ENCODE data around the gene KRTAP10-3.
"Not testable (repeated sequence)": the region's sequence is repeated elsewhere in the genome, so short reads cannot be mapped to it uniquely, and the experiment has no call there.

The KRTAP10-3 gene

GRCh38 chr21:44598061-44598460 lies 39.5 kb upstream of the KRTAP10-3 start:
- Histone ChIP-seq H3K27me3 (replicated peaks; ENCODE audit: control insufficient read depth, insufficient read depth, low read length, poor library complexity, severe bottlenecking) (no peaks in the 10 kb centered on the region), H3K4me1 (ENCODE audit: control insufficient read depth, insufficient read depth, low read length, poor library complexity, severe bottlenecking) (no peaks in the 10 kb centered on the region), H3K9me3 (ENCODE audit: control insufficient read depth, low read length) (no peaks in the 10 kb centered on the region), H3K27ac (ENCODE audit: insufficient read depth, low read length, poor library complexity, severe bottlenecking) (no peak overlapping the region), H3K36me3 (ENCODE audit: control insufficient read depth, insufficient read depth, low read length) (no peaks in the 10 kb centered on the region), H3K4me3 (ENCODE audit: insufficient read depth, low read depth, low read length, poor library complexity, severe bottlenecking) (no peak overlapping the region)
- DNase-seq = no peak

- Histone ChIP-seq H3K36me3 (ENCODE audit: control insufficient read depth, insufficient read depth, low read length) (no peaks in the 10 kb centered on the region), H3K4me1 (ENCODE audit: control insufficient read depth, insufficient read depth, low read length, poor library complexity, severe bottlenecking) (no peaks in the 10 kb centered on the region), H3K27ac (ENCODE audit: insufficient read depth, low read length, poor library complexity, severe bottlenecking) (no peak overlapping the region), H3K9me3 (ENCODE audit: control insufficient read depth, low read length) (no peaks in the 10 kb centered on the region), H3K27me3 (replicated peaks; ENCODE audit: control insufficient read depth, insufficient read depth, low read length, poor library complexity, severe bottlenecking) (no peaks in the 10 kb centered on the region), H3K4me3 (ENCODE audit: insufficient read depth, low read depth, low read length, poor library complexity, severe bottlenecking) (no peak overlapping the region)
- no peak for DNase-seq
Measured at GRCh38 chr21:44596068-44596725, 37.6 kb upstream of the KRTAP10-3 start.

- no peaks in the 10 kb centered on the region for H3K9me3 ChIP-seq (ENCODE audit: control insufficient read depth, low read length)
- H3K4me3 ChIP-seq (ENCODE audit: insufficient read depth, low read depth, low read length, poor library complexity, severe bottlenecking) = no peak overlapping the region
- no peaks in the 10 kb centered on the region for H3K36me3 ChIP-seq (ENCODE audit: control insufficient read depth, insufficient read depth, low read length)
- H3K4me1 ChIP-seq (ENCODE audit: control insufficient read depth, insufficient read depth, low read length, poor library complexity, severe bottlenecking) = no peaks in the 10 kb centered on the region
- no peak overlapping the region for H3K27ac ChIP-seq (ENCODE audit: insufficient read depth, low read length, poor library complexity, severe bottlenecking)
- no peaks in the 10 kb centered on the region for H3K27me3 ChIP-seq (replicated peaks; ENCODE audit: control insufficient read depth, insufficient read depth, low read length, poor library complexity, severe bottlenecking)
- no peak for DNase-seq
Measured at GRCh38 chr21:44595524-44595923, 36.9 kb upstream of the KRTAP10-3 start.

- Histone ChIP-seq H3K4me3 (ENCODE audit: insufficient read depth, low read depth, low read length, poor library complexity, severe bottlenecking) (no peak overlapping the region), H3K36me3 (ENCODE audit: control insufficient read depth, insufficient read depth, low read length) (no peaks in the 10 kb centered on the region), H3K9me3 (ENCODE audit: control insufficient read depth, low read length) (no peaks in the 10 kb centered on the region), H3K27ac (ENCODE audit: insufficient read depth, low read length, poor library complexity, severe bottlenecking) (no peak overlapping the region), H3K4me1 (ENCODE audit: control insufficient read depth, insufficient read depth, low read length, poor library complexity, severe bottlenecking) (no peaks in the 10 kb centered on the region), H3K27me3 (replicated peaks; ENCODE audit: control insufficient read depth, insufficient read depth, low read length, poor library complexity, severe bottlenecking) (no peaks in the 10 kb centered on the region)
- no peak for DNase-seq
Measured at GRCh38 chr21:44594406-44594916, 35.9 kb upstream of the KRTAP10-3 start.

GRCh38 chr21:44593598-44594405 lies 35.2 kb upstream of the KRTAP10-3 start:
- DNase-seq = no peak
- Histone ChIP-seq H3K36me3 (ENCODE audit: control insufficient read depth, insufficient read depth, low read length) (no peaks in the 10 kb centered on the region), H3K4me1 (ENCODE audit: control insufficient read depth, insufficient read depth, low read length, poor library complexity, severe bottlenecking) (no peaks in the 10 kb centered on the region), H3K4me3 (ENCODE audit: insufficient read depth, low read depth, low read length, poor library complexity, severe bottlenecking) (no peak overlapping the region), H3K27ac (ENCODE audit: insufficient read depth, low read length, poor library complexity, severe bottlenecking) (no peak overlapping the region), H3K9me3 (ENCODE audit: control insufficient read depth, low read length) (no peaks in the 10 kb centered on the region), H3K27me3 (replicated peaks; ENCODE audit: control insufficient read depth, insufficient read depth, low read length, poor library complexity, severe bottlenecking) (no peaks in the 10 kb centered on the region)

- Histone ChIP-seq H3K9me3 (ENCODE audit: control insufficient read depth, low read length) (no peaks in the 10 kb centered on the region), H3K36me3 (ENCODE audit: control insufficient read depth, insufficient read depth, low read length) (no peaks in the 10 kb centered on the region), H3K4me1 (ENCODE audit: control insufficient read depth, insufficient read depth, low read length, poor library complexity, severe bottlenecking) (no peaks in the 10 kb centered on the region), H3K4me3 (ENCODE audit: insufficient read depth, low read depth, low read length, poor library complexity, severe bottlenecking) (no peak within 1 kb of the TSS), H3K27me3 (replicated peaks; ENCODE audit: control insufficient read depth, insufficient read depth, low read length, poor library complexity, severe bottlenecking) (no peaks in the 10 kb centered on the region), H3K27ac (ENCODE audit: insufficient read depth, low read length, poor library complexity, severe bottlenecking) (no peak within 1 kb of the TSS)
- no peak for DNase-seq
Measured at GRCh38 chr21:44592446-44593311, 34.1 kb upstream of the KRTAP10-3 start, which contains the start of gene KRTAP10-6. Gene KRTAP10-6, minus strand, starts transcription at chr21:44592505. Its CDS starts 21 bp downstream, at chr21:44592484.

GRCh38 chr21:44591801-44592130 lies 33.2 kb upstream of the KRTAP10-3 start:
- H3K9me3 ChIP-seq (ENCODE audit: control insufficient read depth, low read length); DNase-seq; H3K4me1 ChIP-seq (ENCODE audit: control insufficient read depth, insufficient read depth, low read length, poor library complexity, severe bottlenecking); H3K27me3 ChIP-seq (replicated peaks; ENCODE audit: control insufficient read depth, insufficient read depth, low read length, poor library complexity, severe bottlenecking); H3K27ac ChIP-seq (ENCODE audit: insufficient read depth, low read length, poor library complexity, severe bottlenecking); H3K36me3 ChIP-seq (ENCODE audit: control insufficient read depth, insufficient read depth, low read length); H3K4me3 ChIP-seq (ENCODE audit: insufficient read depth, low read depth, low read length, poor library complexity, severe bottlenecking): not testable (repeated sequence)

- not testable (repeated sequence) for H3K27me3 ChIP-seq (replicated peaks; ENCODE audit: control insufficient read depth, insufficient read depth, low read length, poor library complexity, severe bottlenecking); H3K4me3 ChIP-seq (ENCODE audit: insufficient read depth, low read depth, low read length, poor library complexity, severe bottlenecking); H3K27ac ChIP-seq (ENCODE audit: insufficient read depth, low read length, poor library complexity, severe bottlenecking); DNase-seq; H3K36me3 ChIP-seq (ENCODE audit: control insufficient read depth, insufficient read depth, low read length); H3K9me3 ChIP-seq (ENCODE audit: control insufficient read depth, low read length); H3K4me1 ChIP-seq (ENCODE audit: control insufficient read depth, insufficient read depth, low read length, poor library complexity, severe bottlenecking)
Measured at GRCh38 chr21:44590897-44591800, 32.6 kb upstream of the KRTAP10-3 start.

GRCh38 chr21:44590311-44590721 lies 31.7 kb upstream of the KRTAP10-3 start:
- no peak for DNase-seq
- Histone ChIP-seq H3K4me3 (ENCODE audit: insufficient read depth, low read depth, low read length, poor library complexity, severe bottlenecking) (no peak overlapping the region), H3K9me3 (ENCODE audit: control insufficient read depth, low read length) (no peaks in the 10 kb centered on the region), H3K36me3 (ENCODE audit: control insufficient read depth, insufficient read depth, low read length) (no peaks in the 10 kb centered on the region), H3K27ac (ENCODE audit: insufficient read depth, low read length, poor library complexity, severe bottlenecking) (no peak overlapping the region), H3K4me1 (ENCODE audit: control insufficient read depth, insufficient read depth, low read length, poor library complexity, severe bottlenecking) (no peaks in the 10 kb centered on the region), H3K27me3 (replicated peaks; ENCODE audit: control insufficient read depth, insufficient read depth, low read length, poor library complexity, severe bottlenecking) (no peaks in the 10 kb centered on the region)
